Transverse colon (tissue), 4 donors: ENCODE measurements around the gene MAPKBP1. TPM values are rescaled to one million over a fixed set of nuclear protein-coding genes. Genes with fewer than 3 reads are reported as not detected.
"Not testable (repeated sequence)": the region's sequence is repeated elsewhere in the genome, so short reads cannot be mapped to it uniquely, and the experiment has no call there.

ENCODE experiments used
- DNase-seq: peaks from one replicate; pipeline ENCODE4 v3.0.0-alpha.2; 2019
- H3K27ac ChIP-seq, 4 donors: fragments of 200-600 bp; sonication (generic); 2 replicates each; pipeline ENCODE4 v1.5.1; 2016 to 2018; ENCODE audit warnings: inconsistent platforms in 4 of 4
- H3K27me3 ChIP-seq: fragments of 200-600 bp; sonication (generic); 2 replicates; pipeline ENCODE4 v1.5.1; 2017; ENCODE audit warnings: inconsistent platforms
- H3K36me3 ChIP-seq, 4 donors: fragments of 200-600 bp; sonication (generic); 2 replicates each; pipeline ENCODE4 v1.5.1; 2017 to 2019; ENCODE audit warnings: inconsistent platforms in 4 of 4
- H3K4me1 ChIP-seq, 4 donors: fragments of 200-600 bp; sonication (generic); 2 replicates each; pipeline ENCODE4 v1.5.1; 2017 to 2020; ENCODE audit warnings: inconsistent platforms in 4 of 4
- H3K4me3 ChIP-seq, 4 donors: fragments of 200-600 bp; sonication (generic); 1 replicate in 1 of 4; 2 replicates in 3 of 4; pipeline versions ENCODE4 v1.5.1 to v1.6.1; 2017 to 2019; ENCODE audit warnings: inconsistent platforms in 4 of 4
- H3K9me3 ChIP-seq, 2 donors: fragments of 200-600 bp; sonication (generic); 2 replicates each; pipeline ENCODE4 v1.5.1; 2017 to 2019; ENCODE audit warnings: inconsistent platforms in 2 of 2
- CTCF ChIP-seq, 5 experiments: fragments of 200-600 bp in 3 of 5; fragments of 450-650 bp in 2 of 5; sonication (generic) in 3 of 5; IDR thresholded peaks; 1 replicate in 2 of 5; 2 replicates in 3 of 5; pipeline ENCODE4 v1.5.1; 2016 to 2017; ENCODE audit warnings: antibody characterized with exemption in 5 of 5, inconsistent platforms in 3 of 5, mild to moderate bottlenecking in 2 of 5, moderate library complexity in 1 of 5
- EP300 ChIP-seq: sonication (generic); formaldehyde crosslinking; IDR thresholded peaks from one replicate; pipeline ENCODE4 v1.6.1; 2017; ENCODE audit warnings: antibody characterized with exemption, low read depth
- POLR2A ChIP-seq: fragments of 450-650 bp; IDR thresholded peaks from one replicate; pipeline ENCODE4 v1.6.1; 2016; ENCODE audit warnings: antibody characterized with exemption, mild to moderate bottlenecking, moderate library complexity
- POLR2AphosphoS5 ChIP-seq, 3 donors: sonication (generic); formaldehyde crosslinking; IDR thresholded peaks; one replicate each; pipeline ENCODE4 v1.6.1; 2016; ENCODE audit warnings: antibody characterized with exemption in 3 of 3
- WGBS, 2 donors: methylation state at CpG; one replicate each; pipeline ENCODE4 v1.1.5; 2018; ENCODE audit warnings: low coverage in 1 of 2; 5-methylcytosine and 5-hydroxymethylcytosine counted together
- in situ Hi-C, 4 donors: fragments of 200-750 bp; cut with MboI; loops; one replicate each; pipeline versions ENCODE4 v1.15.0 to v1.15.1; 2017; ENCODE audit warnings: low sequenced_read_pairs in 3 of 4, low pct_ligation_motif_present in 1 of 4, low pct_unique_long_range_greater_than_20kb in 1 of 4
- intact Hi-C: fragments of 100-400 bp; cut with DNase I; formaldehyde crosslinking; loops from one replicate; pipeline ENCODE4 v1.15.1; 2023; ENCODE audit warnings: low total_unique reads
- total RNA-seq, 4 donors: library from RNA; depleted of rRNA; stranded (reverse); fragments of >200 nt; gene quantifications; one replicate each; pipeline ENCODE4 v1.1.0, GENCODE V29; 2016

The MAPKBP1 gene
- total RNA-seq, 4 donors from 2014 or later = 16.0 to 36.4 (median 16.8) TPM

DNA sequence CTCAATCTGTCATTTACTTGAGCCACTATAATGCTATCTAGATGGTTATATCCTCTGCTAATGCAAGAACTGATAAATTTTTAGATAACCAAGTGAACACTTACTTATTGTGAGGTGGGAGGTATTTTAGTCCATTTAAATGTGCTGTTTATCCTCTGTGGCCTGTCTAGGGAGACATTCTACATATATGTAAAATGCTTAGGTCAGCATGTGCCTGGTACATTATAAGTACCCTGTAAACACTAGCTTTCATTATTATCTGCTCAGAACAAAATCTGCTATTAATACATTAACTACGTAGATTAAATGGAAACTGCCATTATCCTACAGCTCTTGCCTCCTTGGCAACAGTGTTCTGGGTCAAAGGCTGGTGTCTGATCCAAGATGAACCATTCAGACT is 41.8 kb upstream of the MAPKBP1 start:
- peaks cover 0 to 45% (median 18%) of the 10 kb centered on the region in 4 donors for H3K36me3 ChIP-seq
- intact Hi-C loops (no loop called here), in situ Hi-C loops (no loop called here)
- no peak overlapping the region for H3K4me3 ChIP-seq
- no peaks in the 10 kb centered on the region for H3K27me3 ChIP-seq
- no peaks in the 10 kb centered on the region for H3K9me3 ChIP-seq
- H3K27ac ChIP-seq = no peak overlapping the region
- no peaks in the 10 kb centered on the region for H3K4me1 ChIP-seq
- 95 to 100% methylated on average over 1 of the region's 1 CpG for WGBS, 2 donors
- TF ChIP-seq EP300 (no peak), POLR2A (no peak), CTCF (IDR thresholded peaks at IDR 0.05) (no peak), POLR2AphosphoS5 (IDR thresholded peaks at IDR 0.05) (no peak)
- no peak for DNase-seq

- intact Hi-C loops (no loop called here), in situ Hi-C loops (no loop called here)
- Histone ChIP-seq H3K27me3 (no peaks in the 10 kb centered on the region), H3K4me1 (no peaks in the 10 kb centered on the region), H3K9me3 (no peaks in the 10 kb centered on the region), H3K36me3 (peaks cover 0 to 50% (median 21%) of the 10 kb centered on the region in 4 donors), H3K27ac (no peak overlapping the region), H3K4me3 (no peak overlapping the region)
- 93 to 97% methylated on average over 4 of the region's 4 CpGs for WGBS, 2 donors
- DNase-seq = no peak
- TF ChIP-seq CTCF (IDR thresholded peaks at IDR 0.05) (no peak), POLR2AphosphoS5 (IDR thresholded peaks at IDR 0.05) (no peak), EP300 (no peak), POLR2A (no peak)
Measured at GRCh38 chr15:41734079-41734478, 40.2 kb upstream of the MAPKBP1 start.

- Histone ChIP-seq H3K4me3 (no peak overlapping the region), H3K36me3 (peaks cover 0 to 48% (median 17%) of the 10 kb centered on the region in 4 donors), H3K4me1 (no peaks in the 10 kb centered on the region), H3K9me3 (no peaks in the 10 kb centered on the region), H3K27ac (no peak overlapping the region), H3K27me3 (no peaks in the 10 kb centered on the region)
- intact Hi-C loops = no loop called here
- no peak for DNase-seq
- TF ChIP-seq POLR2AphosphoS5 (IDR thresholded peaks at IDR 0.05) = no peak
- no peak for TF ChIP-seq POLR2A
- no peak for TF ChIP-seq EP300
- TF ChIP-seq CTCF (IDR thresholded peaks at IDR 0.05) = no peak
- in situ Hi-C loops = no loop called here
- WGBS, 2 donors = 82 to 90% methylated on average over 4 of the region's 4 CpGs
Measured at GRCh38 chr15:41735046-41735445, 39.2 kb upstream of the MAPKBP1 start.

- WGBS, 2 donors = 90 to 93% methylated on average over 2 to 10 of the region's 10 CpGs
- H3K4me1 ChIP-seq, in situ Hi-C loops, H3K4me3 ChIP-seq, H3K27ac ChIP-seq, H3K27me3 ChIP-seq, H3K9me3 ChIP-seq, DNase-seq, intact Hi-C loops: not testable (repeated sequence)
- peaks cover 0 to 43% (median 17%) of the 10 kb centered on the region in 4 donors for H3K36me3 ChIP-seq
Measured at GRCh38 chr15:41735492-41735891, 38.8 kb upstream of the MAPKBP1 start.

GRCh38 chr15:41746802-41747201 is 27.5 kb upstream of the MAPKBP1 start:
- Histone ChIP-seq H3K4me3 (no peak overlapping the region), H3K9me3 (no peaks in the 10 kb centered on the region), H3K27me3 (no peaks in the 10 kb centered on the region), H3K36me3 (peaks cover 0 to 28% (median 3%) of the 10 kb centered on the region in 4 donors), H3K4me1 (no peaks in the 10 kb centered on the region), H3K27ac (no peak overlapping the region)
- intact Hi-C loops (no loop called here), in situ Hi-C loops (no loop called here)
- no peak for TF ChIP-seq CTCF (IDR thresholded peaks at IDR 0.05)
- no peak for TF ChIP-seq POLR2A
- no peak for TF ChIP-seq EP300
- TF ChIP-seq POLR2AphosphoS5 (IDR thresholded peaks at IDR 0.05) = no peak
- WGBS, 2 donors = 92 to 100% methylated on average over 1 of the region's 1 CpG
- DNase-seq = no peak
